OCI-LY7 (cell line): ENCODE data around the gene HASPIN.

ENCODE experiments used
- EZH2phosphoT487 ChIP-seq: fragments of 200-600 bp; sonication (generic); IDR thresholded peaks from 2 replicates; pipeline ENCODE4 v1.6.1; 2018; ENCODE audit warnings: low read depth, borderline replicate concordance, mild to moderate bottlenecking, mixed run types, antibody characterized with exemption, low read length, moderate library complexity, mixed read lengths
- TF ChIP-seq, protein P1 (sequence below): fragments of 200-600 bp; sonication (generic); conservative IDR thresholded peaks from 2 replicates; pipeline ENCODE4 v1.5.1; 2014; ENCODE audit warnings: mild to moderate bottlenecking, antibody characterized with exemption, low read length, moderate library complexity, mixed read lengths

DNA sequence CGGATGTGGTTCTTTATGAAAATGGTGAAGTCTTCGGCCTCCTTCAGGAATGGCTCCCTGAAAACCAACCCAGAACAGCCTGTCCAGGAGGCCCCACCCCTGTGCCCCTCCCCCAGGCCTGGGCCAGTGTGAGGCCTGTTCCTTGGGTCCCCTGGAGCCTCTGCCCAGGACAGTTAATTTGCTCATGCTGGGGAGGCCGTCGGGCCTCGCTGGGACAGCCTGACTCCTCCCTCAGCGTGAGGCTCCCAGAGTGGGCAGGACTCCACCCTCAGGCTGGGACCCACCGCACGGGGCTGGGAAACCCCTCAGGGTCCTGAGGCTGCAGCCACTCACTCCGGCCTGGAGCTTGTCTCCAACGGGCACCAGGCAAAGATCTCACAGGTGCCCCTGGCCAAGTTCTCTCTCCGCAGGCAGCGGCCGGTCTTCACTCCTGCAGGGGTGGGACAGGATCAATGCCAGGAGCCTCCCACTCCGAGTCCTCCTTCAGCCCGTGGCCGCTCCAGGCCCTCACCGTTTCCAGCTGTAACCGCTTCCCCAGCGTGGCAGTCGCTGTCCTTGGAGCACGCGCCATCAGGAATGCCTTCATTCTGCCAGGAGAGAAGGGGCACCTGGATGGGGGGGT is 33.5 kb upstream of the HASPIN start:
- TF ChIP-seq, protein P1, sequence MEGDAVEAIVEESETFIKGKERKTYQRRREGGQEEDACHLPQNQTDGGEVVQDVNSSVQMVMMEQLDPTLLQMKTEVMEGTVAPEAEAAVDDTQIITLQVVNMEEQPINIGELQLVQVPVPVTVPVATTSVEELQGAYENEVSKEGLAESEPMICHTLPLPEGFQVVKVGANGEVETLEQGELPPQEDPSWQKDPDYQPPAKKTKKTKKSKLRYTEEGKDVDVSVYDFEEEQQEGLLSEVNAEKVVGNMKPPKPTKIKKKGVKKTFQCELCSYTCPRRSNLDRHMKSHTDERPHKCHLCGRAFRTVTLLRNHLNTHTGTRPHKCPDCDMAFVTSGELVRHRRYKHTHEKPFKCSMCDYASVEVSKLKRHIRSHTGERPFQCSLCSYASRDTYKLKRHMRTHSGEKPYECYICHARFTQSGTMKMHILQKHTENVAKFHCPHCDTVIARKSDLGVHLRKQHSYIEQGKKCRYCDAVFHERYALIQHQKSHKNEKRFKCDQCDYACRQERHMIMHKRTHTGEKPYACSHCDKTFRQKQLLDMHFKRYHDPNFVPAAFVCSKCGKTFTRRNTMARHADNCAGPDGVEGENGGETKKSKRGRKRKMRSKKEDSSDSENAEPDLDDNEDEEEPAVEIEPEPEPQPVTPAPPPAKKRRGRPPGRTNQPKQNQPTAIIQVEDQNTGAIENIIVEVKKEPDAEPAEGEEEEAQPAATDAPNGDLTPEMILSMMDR: no peak
- no peak for TF ChIP-seq EZH2phosphoT487
